B cell (primary cell): Measurements from ENCODE around the gene KDM3B. TPM values are rescaled to one million over a fixed set of nuclear protein-coding genes. Genes with fewer than 3 reads are reported as not detected.

Experiments used
- ATAC-seq: fragments of 200-7000 bp; cut with Tn5 transposase; one replicate; pipeline ENCODE4 v1.10.0; 2021; ENCODE audit warnings: low read depth, mild to moderate bottlenecking, moderate number of reproducible peaks, moderate library complexity
- CTCF ChIA-PET: fragments of 350-600 bp; sonication (Branson Sonifier 250); formaldehyde crosslinking; loops from one replicate; lab custom pipeline; 2021; ENCODE audit warnings: antibody characterized with exemption, inconsistent platforms; lab: Charles Lee
- POLR2A ChIA-PET: fragments of 350-600 bp; sonication (Branson Sonifier 250); formaldehyde crosslinking; loops from one replicate; lab custom pipeline; 2021; ENCODE audit warnings: antibody characterized with exemption; lab: Charles Lee
- DNase-seq: peaks from one replicate; pipeline ENCODE4 v3.0.0; 2013
- H2AFZ ChIP-seq: 2 replicates; pipeline ENCODE4 v1.6.1; 2012; ENCODE audit warnings: mild to moderate bottlenecking, low read depth, low read length; ENCODE audit not compliant: insufficient read depth, poor library complexity, severe bottlenecking
- H3K27ac ChIP-seq, 2 donors: 1 replicate in 1 of 2; 2 replicates in 1 of 2; pipeline ENCODE4 v1.5.1; 2012 to 2013; ENCODE audit warnings: low read length in 2 of 2, mild to moderate bottlenecking in 2 of 2, moderate library complexity in 1 of 2
- H3K27me3 ChIP-seq, 4 experiments: fragments of 200-600 bp in 1 of 4; sonication (generic) in 1 of 4; replicated peaks in 1 of 4; 1 replicate in 2 of 4; 2 replicates in 2 of 4; pipeline versions ENCODE4 v1.6.1 to v1.7.0; 2013 to 2016; ENCODE audit warnings: low read length in 3 of 4, mild to moderate bottlenecking in 2 of 4, mixed read lengths in 1 of 4, moderate library complexity in 1 of 4; ENCODE audit not compliant: insufficient read depth in 4 of 4, control insufficient read depth in 3 of 4; ENCODE audit errors: control extremely low read depth in 1 of 4
- H3K36me3 ChIP-seq, 2 experiments: replicated peaks in 1 of 2; 1 replicate in 1 of 2; 2 replicates in 1 of 2; pipeline versions ENCODE4 v1.6.1 to v1.7.1; 2013; ENCODE audit warnings: low read length in 1 of 2; ENCODE audit not compliant: insufficient read depth in 2 of 2, control insufficient read depth in 1 of 2; ENCODE audit errors: control extremely low read depth in 1 of 2, extremely low read depth in 1 of 2
- H3K4me1 ChIP-seq, 2 donors: fragments of 200-600 bp in 1 of 2; sonication (generic) in 1 of 2; 1 replicate in 1 of 2; 2 replicates in 1 of 2; pipeline versions ENCODE4 v1.5.1 to v1.6.1; 2013 to 2017; ENCODE audit warnings: low read length in 2 of 2; ENCODE audit not compliant: control insufficient read depth in 2 of 2, insufficient read depth in 2 of 2
- H3K4me2 ChIP-seq: replicated peaks from 2 replicates; pipeline ENCODE3; 2012; ENCODE audit warnings: mild to moderate bottlenecking, low read depth, low read length; ENCODE audit not compliant: poor library complexity, severe bottlenecking
- H3K4me3 ChIP-seq, 5 experiments: fragments of 200-600 bp in 1 of 5; sonication (generic) in 1 of 5; 1 replicate in 3 of 5; 2 replicates in 2 of 5; pipeline versions ENCODE4 v1.5.1 to v1.7.0; 2011 to 2016; ENCODE audit warnings: low read length in 4 of 5, mild to moderate bottlenecking in 4 of 5, low read depth in 2 of 5, control low read depth in 1 of 5, moderate library complexity in 1 of 5; ENCODE audit not compliant: insufficient read depth in 1 of 5; ENCODE audit errors: control extremely low read depth in 1 of 5, extremely low read depth in 1 of 5
- H3K79me2 ChIP-seq: fragments of 200-600 bp; sonication (generic); one replicate; pipeline ENCODE4 v1.6.0; 2016; ENCODE audit warnings: low read length; ENCODE audit not compliant: control insufficient read depth, insufficient read depth
- H3K9ac ChIP-seq: fragments of 200-600 bp; sonication (generic); 2 replicates; pipeline ENCODE4 v1.6.1; 2017; ENCODE audit warnings: mild to moderate bottlenecking, low read length, moderate library complexity
- H3K9me3 ChIP-seq, 3 donors: one replicate each; pipeline versions ENCODE4 v1.6.1 to v1.7.1; 2013; ENCODE audit warnings: low read length in 2 of 3; ENCODE audit not compliant: control insufficient read depth in 2 of 3, insufficient read depth in 1 of 3; ENCODE audit errors: control extremely low read depth in 1 of 3
- H4K20me1 ChIP-seq: 2 replicates; pipeline ENCODE4 v1.6.0; 2012; ENCODE audit warnings: mild to moderate bottlenecking, low read length; ENCODE audit not compliant: insufficient read depth, control insufficient read depth, poor library complexity, severe bottlenecking
- H3K27ac Mint-ChIP-seq: one replicate; pipeline ENCODE4 v1.8.0; 2021; ENCODE audit warnings: mixed read lengths
- H3K27me3 Mint-ChIP-seq: one replicate; pipeline ENCODE4 v1.8.0; 2021; ENCODE audit warnings: mixed read lengths
- H3K4me1 Mint-ChIP-seq: one replicate; pipeline ENCODE4 v1.8.0; 2021; ENCODE audit warnings: mixed read lengths
- H3K4me3 Mint-ChIP-seq: one replicate; pipeline ENCODE4 v1.8.0; 2021; ENCODE audit warnings: mixed read lengths
- H3K9me3 Mint-ChIP-seq: one replicate; pipeline ENCODE4 v1.8.0; 2022; ENCODE audit warnings: mixed read lengths; ENCODE audit not compliant: insufficient read depth
- EZH2 ChIP-seq: IDR thresholded peaks from 2 replicates; pipeline ENCODE4 v1.6.1; 2012; ENCODE audit warnings: borderline replicate concordance, low read depth, mild to moderate bottlenecking, moderate library complexity, low read length; ENCODE audit not compliant: insufficient read depth, poor library complexity, severe bottlenecking
- WGBS: methylation state at CpG from one replicate; pipeline ENCODE4 v1.1.5; 2013; ENCODE audit warnings: missing lambda C conversion rate; ENCODE audit not compliant: insufficient coverage; 5-methylcytosine and 5-hydroxymethylcytosine counted together
- intact Hi-C: fragments of 100-400 bp; cut with micrococcal nuclease; formaldehyde crosslinking; loops from one replicate; pipeline ENCODE4 v1.10.0; 2022
- polyA plus RNA-seq: library from polyadenylated mRNA; depleted of rRNA; stranded (reverse); fragments of >200 nt; gene quantifications from 2 replicates; pipeline ENCODE4 v1.2.3, GENCODE V29; 2012
- total RNA-seq, 2 donors: library from RNA; stranded (reverse); fragments of 120-200 nt in 1 of 2; gene quantifications; 1 replicate in 1 of 2; 2 replicates in 1 of 2; pipeline versions ENCODE4 v1.2.3 to v1.2.4, GENCODE V29; 2013 to 2022
- TF ChIP-seq, protein P1 (sequence below): fragments of 200-600 bp; IDR thresholded peaks from one replicate; pipeline ENCODE4 v1.8.0; 2022; ENCODE audit warnings: antibody characterized with exemption, mild to moderate bottlenecking

The KDM3B gene
- total and polyA plus RNA-seq, 2 donors (not counting 1 experiment from before 2014, with no cell fraction given) = 41.8 to 99.9 TPM

- H3K9ac ChIP-seq = peak overlapping the region; percentile 90
- peak overlapping the region; percentile 98 for H3K4me2 ChIP-seq
- H4K20me1 ChIP-seq = peaks cover 19% of the 10 kb centered on the region
- H3K9me3 ChIP-seq = no peaks in the 10 kb centered on the region
- peak overlapping the region; percentile 96 for H2AFZ ChIP-seq
- H3K9me3 Mint-ChIP-seq = no peaks in the 10 kb centered on the region
- H3K36me3 ChIP-seq = peaks cover 5 to 10% of the 10 kb centered on the region in 2 experiments
- peaks cover 38% of the 10 kb centered on the region for H3K79me2 ChIP-seq
- H3K27ac ChIP-seq = peak overlapping the region; percentile 96 to 99
- peaks cover 25 to 28% of the 10 kb centered on the region in 2 donors for H3K4me1 ChIP-seq
- intact Hi-C loops = loop anchor here (1.0 to 10.0 kb wide), 5 partner anchors 15 to 1838 kb away; partner anchors contain the start of genes BRD8, CYSTM1, ETF1 and HNRNPA0
- H3K4me3 ChIP-seq = peak overlapping the region; percentile 32 to 90 (median 58)
- H3K27me3 Mint-ChIP-seq = no peaks in the 10 kb centered on the region
- CTCF ChIA-PET = interaction anchor here (0.6 to 13.4 kb wide), 3 partner anchors 14 to 160 kb away, joined by 3 to 278 read pairs (median 3); partner anchors contain the start of gene KDM3B
- TF ChIP-seq, protein P1, sequence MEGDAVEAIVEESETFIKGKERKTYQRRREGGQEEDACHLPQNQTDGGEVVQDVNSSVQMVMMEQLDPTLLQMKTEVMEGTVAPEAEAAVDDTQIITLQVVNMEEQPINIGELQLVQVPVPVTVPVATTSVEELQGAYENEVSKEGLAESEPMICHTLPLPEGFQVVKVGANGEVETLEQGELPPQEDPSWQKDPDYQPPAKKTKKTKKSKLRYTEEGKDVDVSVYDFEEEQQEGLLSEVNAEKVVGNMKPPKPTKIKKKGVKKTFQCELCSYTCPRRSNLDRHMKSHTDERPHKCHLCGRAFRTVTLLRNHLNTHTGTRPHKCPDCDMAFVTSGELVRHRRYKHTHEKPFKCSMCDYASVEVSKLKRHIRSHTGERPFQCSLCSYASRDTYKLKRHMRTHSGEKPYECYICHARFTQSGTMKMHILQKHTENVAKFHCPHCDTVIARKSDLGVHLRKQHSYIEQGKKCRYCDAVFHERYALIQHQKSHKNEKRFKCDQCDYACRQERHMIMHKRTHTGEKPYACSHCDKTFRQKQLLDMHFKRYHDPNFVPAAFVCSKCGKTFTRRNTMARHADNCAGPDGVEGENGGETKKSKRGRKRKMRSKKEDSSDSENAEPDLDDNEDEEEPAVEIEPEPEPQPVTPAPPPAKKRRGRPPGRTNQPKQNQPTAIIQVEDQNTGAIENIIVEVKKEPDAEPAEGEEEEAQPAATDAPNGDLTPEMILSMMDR = no peak
- no peak for TF ChIP-seq EZH2
- 9% methylated on average over 4 of the region's 13 CpGs for WGBS
- ATAC-seq (peak; percentile 15), DNase-seq (no peak)
- H3K27ac Mint-ChIP-seq = peak overlapping the region; percentile 100
- no peaks in the 10 kb centered on the region for H3K27me3 ChIP-seq
- peak overlapping the region; percentile 92 for H3K4me3 Mint-ChIP-seq
- peaks cover 37% of the 10 kb centered on the region for H3K4me1 Mint-ChIP-seq
- POLR2A ChIA-PET = interaction anchor here (0.5 to 3.1 kb wide), 8 partner anchors 10 to 583 kb away, joined by 3 to 107 read pairs (median 4); partner anchors contain the start of genes ETF1, HNRNPA0, HSPA9 and KDM3B
These were observed 15.4 kb upstream of the KDM3B start for GRCh38 chr5:138336952-138337684.
